Erythroblast (primary cell): ENCODE results near the gene STAT5A.

ENCODE experiments used
- GATA1 ChIP-seq: IDR thresholded peaks from 2 replicates; pipeline ENCODE4 v1.6.1; 2011; ENCODE audit warnings: low read depth, mild to moderate bottlenecking, control low read depth, low read length, moderate library complexity
- POLR2A ChIP-seq: IDR thresholded peaks from 2 replicates; pipeline ENCODE4 v1.6.1; 2011; ENCODE audit warnings: mild to moderate bottlenecking, low read length

GRCh38 chr17:42285346-42286050 lies 2.8 kb upstream of the STAT5A start:
- TF ChIP-seq POLR2A (no peak), GATA1 (no peak)
